ENCODE measurements around the gene GUCY1A2.

Gene GUCY1A2

GRCh38 chr11:106694501-106694900 is 323.8 kb downstream of the GUCY1A2 start:
- TF ChIP-seq, protein P1, sequence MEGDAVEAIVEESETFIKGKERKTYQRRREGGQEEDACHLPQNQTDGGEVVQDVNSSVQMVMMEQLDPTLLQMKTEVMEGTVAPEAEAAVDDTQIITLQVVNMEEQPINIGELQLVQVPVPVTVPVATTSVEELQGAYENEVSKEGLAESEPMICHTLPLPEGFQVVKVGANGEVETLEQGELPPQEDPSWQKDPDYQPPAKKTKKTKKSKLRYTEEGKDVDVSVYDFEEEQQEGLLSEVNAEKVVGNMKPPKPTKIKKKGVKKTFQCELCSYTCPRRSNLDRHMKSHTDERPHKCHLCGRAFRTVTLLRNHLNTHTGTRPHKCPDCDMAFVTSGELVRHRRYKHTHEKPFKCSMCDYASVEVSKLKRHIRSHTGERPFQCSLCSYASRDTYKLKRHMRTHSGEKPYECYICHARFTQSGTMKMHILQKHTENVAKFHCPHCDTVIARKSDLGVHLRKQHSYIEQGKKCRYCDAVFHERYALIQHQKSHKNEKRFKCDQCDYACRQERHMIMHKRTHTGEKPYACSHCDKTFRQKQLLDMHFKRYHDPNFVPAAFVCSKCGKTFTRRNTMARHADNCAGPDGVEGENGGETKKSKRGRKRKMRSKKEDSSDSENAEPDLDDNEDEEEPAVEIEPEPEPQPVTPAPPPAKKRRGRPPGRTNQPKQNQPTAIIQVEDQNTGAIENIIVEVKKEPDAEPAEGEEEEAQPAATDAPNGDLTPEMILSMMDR (IDR thresholded peaks at IDR 0.05), result no peak

- TF ChIP-seq, protein P1 (IDR thresholded peaks at IDR 0.05), result no peak
These were observed 326.4 kb downstream of the GUCY1A2 start for GRCh38 chr11:106691807-106692365.

- TF ChIP-seq, protein P1 (IDR thresholded peaks at IDR 0.05), result no peak
These were observed 327.4 kb downstream of the GUCY1A2 start for GRCh38 chr11:106690923-106691322.

GRCh38 chr11:106684944-106685343 is 333.3 kb downstream of the GUCY1A2 start:
- TF ChIP-seq, protein P1 (IDR thresholded peaks at IDR 0.05), result no peak

- TF ChIP-seq, protein P1 (IDR thresholded peaks at IDR 0.05), result no peak
These were observed 334.8 kb downstream of the GUCY1A2 start for GRCh38 chr11:106683435-106683834.

DNA sequence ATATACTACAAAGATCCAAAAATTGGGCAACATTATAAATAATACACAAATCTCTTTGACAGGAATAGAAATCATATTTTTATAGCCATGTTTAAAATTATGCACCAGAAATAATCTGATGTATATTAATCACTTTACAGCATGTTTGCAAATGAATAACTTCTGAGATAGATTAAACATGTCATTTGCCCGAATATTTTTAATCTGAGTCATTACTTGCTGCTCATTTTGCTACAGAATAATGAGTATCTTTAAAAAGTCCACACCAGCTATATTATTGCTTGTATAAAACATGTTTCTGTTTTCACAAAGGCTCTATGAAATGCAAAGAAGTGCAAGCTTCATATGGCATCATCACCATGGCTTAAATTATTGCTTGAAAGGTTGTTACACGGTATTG is 336.8 kb downstream of the GUCY1A2 start:
- TF ChIP-seq, protein P1 (IDR thresholded peaks at IDR 0.05), result no peak

DNA sequence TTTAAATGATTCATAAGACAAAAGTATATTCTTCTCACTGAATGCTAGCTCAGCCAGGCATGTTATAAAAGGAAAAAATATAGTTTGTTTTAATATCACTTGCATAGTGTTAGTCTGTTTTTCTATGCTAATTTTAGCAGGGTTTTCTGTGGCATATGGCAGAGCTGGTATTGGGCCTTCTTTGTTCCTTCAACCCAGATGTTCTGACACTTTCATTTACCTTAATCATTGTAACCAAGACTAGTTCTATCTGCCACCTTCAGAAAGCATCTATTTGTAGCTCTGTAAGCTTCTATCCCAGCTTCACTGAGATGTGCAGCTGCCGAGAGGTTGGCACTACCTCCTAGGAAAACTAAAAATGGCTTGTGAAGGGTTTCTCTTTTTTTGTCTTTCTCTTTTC is 338.7 kb downstream of the GUCY1A2 start:
- TF ChIP-seq, protein P1 (IDR thresholded peaks at IDR 0.05), result no peak

GRCh38 chr11:106679181-106679580 is 339.1 kb downstream of the GUCY1A2 start:
- TF ChIP-seq, protein P1 (IDR thresholded peaks at IDR 0.05), result no peak

Data from LNCAP (cell line).